Ishikawa (cell line): ENCODE data around the gene IL17D.

Source experiments
- CEBPB ChIP-seq: IDR thresholded peaks from 2 replicates; pipeline ENCODE4 v1.6.1; 2012
- CREB1 ChIP-seq: IDR thresholded peaks from 2 replicates; pipeline ENCODE4 v1.6.1; 2012; ENCODE audit warnings: low read depth
- EGR1 ChIP-seq: IDR thresholded peaks from 2 replicates; pipeline ENCODE4 v1.6.1; 2012
- EP300 ChIP-seq: IDR thresholded peaks from 2 replicates; pipeline ENCODE4 v1.6.1; 2012; ENCODE audit warnings: borderline replicate concordance
- FOXM1 ChIP-seq: IDR thresholded peaks from 2 replicates; pipeline ENCODE4 v1.6.1; 2012; ENCODE audit warnings: low read depth, borderline replicate concordance
- MAX ChIP-seq: IDR thresholded peaks from 2 replicates; pipeline ENCODE4 v1.6.1; 2012
- NFIC ChIP-seq: IDR thresholded peaks from 2 replicates; pipeline ENCODE4 v1.6.1; 2012
- RAD21 ChIP-seq: IDR thresholded peaks from 2 replicates; pipeline ENCODE4 v1.6.1; 2012; ENCODE audit warnings: low read depth
- REST ChIP-seq: IDR thresholded peaks from 2 replicates; pipeline ENCODE4 v1.6.1; 2012; ENCODE audit warnings: low read depth, mild to moderate bottlenecking
- TAF1 ChIP-seq: IDR thresholded peaks from 2 replicates; pipeline ENCODE4 v1.6.1; 2012; ENCODE audit warnings: low read depth, mild to moderate bottlenecking
- TCF12 ChIP-seq: IDR thresholded peaks from 2 replicates; pipeline ENCODE4 v1.6.1; 2012; ENCODE audit warnings: low read depth
- TEAD4 ChIP-seq: IDR thresholded peaks from 2 replicates; pipeline ENCODE4 v1.6.1; 2012
- YY1 ChIP-seq: IDR thresholded peaks from 2 replicates; pipeline ENCODE4 v1.6.1; 2012; ENCODE audit warnings: low read depth
- ZBTB7A ChIP-seq: IDR thresholded peaks from 2 replicates; pipeline ENCODE4 v1.6.1; 2012; ENCODE audit warnings: low read depth
- TF ChIP-seq, protein P1 (sequence below): IDR thresholded peaks from 2 replicates; pipeline ENCODE4 v1.6.1; 2012

The IL17D gene

DNA sequence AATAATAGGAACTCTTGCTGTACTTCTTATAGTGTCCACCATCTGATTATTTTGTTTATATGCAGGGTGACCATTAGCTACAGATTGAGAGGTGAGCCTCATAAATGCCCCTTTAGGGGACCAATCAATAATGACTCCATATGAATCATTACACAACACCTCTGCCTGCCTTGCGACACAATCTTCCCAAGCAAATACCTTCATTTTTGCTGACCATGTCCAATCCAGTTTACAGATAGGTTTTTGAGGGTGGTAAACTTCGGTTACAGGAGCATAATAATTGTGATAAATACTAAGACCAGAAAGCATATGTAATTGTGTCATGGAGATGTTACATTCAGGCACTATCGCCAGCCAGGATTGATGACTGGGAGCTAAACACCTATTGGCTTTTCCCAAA lies 23.6 kb upstream of the IL17D start:
- TF ChIP-seq NFIC (no peak), TCF12 (no peak), FOXM1 (no peak), CREB1 (no peak), REST (no peak), MAX (no peak), EP300 (no peak), TAF1 (no peak), CEBPB (no peak)

GRCh38 chr13:20680416-20681080 lies 23.0 kb upstream of the IL17D start:
- TF ChIP-seq CEBPB = no peak
- no peak for TF ChIP-seq FOXM1
- TF ChIP-seq TAF1 = no peak
- TF ChIP-seq, protein P1, sequence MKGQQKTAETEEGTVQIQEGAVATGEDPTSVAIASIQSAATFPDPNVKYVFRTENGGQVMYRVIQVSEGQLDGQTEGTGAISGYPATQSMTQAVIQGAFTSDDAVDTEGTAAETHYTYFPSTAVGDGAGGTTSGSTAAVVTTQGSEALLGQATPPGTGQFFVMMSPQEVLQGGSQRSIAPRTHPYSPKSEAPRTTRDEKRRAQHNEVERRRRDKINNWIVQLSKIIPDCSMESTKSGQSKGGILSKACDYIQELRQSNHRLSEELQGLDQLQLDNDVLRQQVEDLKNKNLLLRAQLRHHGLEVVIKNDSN = no peak
- no peak for TF ChIP-seq CREB1
- TF ChIP-seq YY1 = no peak
- TF ChIP-seq TEAD4 = no peak
- no peak for TF ChIP-seq TCF12
- no peak for TF ChIP-seq MAX
- TF ChIP-seq EP300 = no peak
- TF ChIP-seq RAD21 = no peak
- TF ChIP-seq REST = no peak
- TF ChIP-seq NFIC = no peak
- no peak for TF ChIP-seq EGR1

DNA sequence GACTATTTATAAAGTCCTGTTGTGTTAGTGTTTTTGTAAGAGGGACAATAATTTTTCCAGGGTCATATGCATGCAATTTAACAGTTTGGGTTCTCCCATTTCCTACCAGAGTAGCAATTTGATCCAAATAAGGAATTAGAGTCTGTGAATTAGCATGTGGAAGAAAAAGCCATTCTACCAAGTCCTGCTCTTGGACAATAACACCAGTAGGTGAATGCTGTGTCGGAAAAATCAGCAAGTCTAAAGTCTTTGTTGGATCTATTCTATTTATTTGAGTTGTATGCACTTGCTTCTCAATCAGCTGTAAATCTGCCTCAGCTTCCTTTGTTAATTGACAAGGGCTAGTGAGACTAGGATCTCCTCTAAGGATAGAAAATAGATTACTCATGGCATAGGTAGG lies 21.4 kb upstream of the IL17D start:
- TF ChIP-seq TAF1 (no peak), FOXM1 (no peak), YY1 (no peak), TCF12 (no peak), REST (no peak), NFIC (no peak), CEBPB (no peak), EGR1 (no peak), ZBTB7A (no peak), RAD21 (no peak)
- TF ChIP-seq, protein P1 = no peak

- no peak for TF ChIP-seq EP300
- TF ChIP-seq FOXM1 = no peak
- TF ChIP-seq CEBPB = no peak
- no peak for TF ChIP-seq ZBTB7A
- TF ChIP-seq YY1 = no peak
- TF ChIP-seq, protein P1 = no peak
- no peak for TF ChIP-seq EGR1
- no peak for TF ChIP-seq RAD21
- TF ChIP-seq TEAD4 = no peak
- TF ChIP-seq CREB1 = no peak
- TF ChIP-seq MAX = no peak
- TF ChIP-seq REST = no peak
- no peak for TF ChIP-seq NFIC
- TF ChIP-seq TAF1 = no peak
- no peak for TF ChIP-seq TCF12
Measured at GRCh38 chr13:20684041-20684440, 19.5 kb upstream of the IL17D start.
